Thyroid gland (tissue), 4 donors: ENCODE data around the gene SEC23B.

ENCODE experiments used
- POLR2A ChIP-seq, 2 donors: fragments of 450-650 bp; IDR thresholded peaks; one replicate each; pipeline ENCODE4 v1.6.1; 2017; ENCODE audit warnings: antibody characterized with exemption in 2 of 2, mild to moderate bottlenecking in 2 of 2, moderate library complexity in 1 of 2
- TF ChIP-seq, protein P1 (sequence below), 6 experiments: fragments of 200-600 bp in 3 of 6; fragments of 450-650 bp in 3 of 6; sonication (generic) in 3 of 6; IDR thresholded peaks; one replicate each; pipeline ENCODE4 v1.5.1; 2016 to 2019; ENCODE audit warnings: antibody characterized with exemption in 6 of 6, mild to moderate bottlenecking in 2 of 6, inconsistent platforms in 1 of 6, moderate library complexity in 1 of 6

DNA sequence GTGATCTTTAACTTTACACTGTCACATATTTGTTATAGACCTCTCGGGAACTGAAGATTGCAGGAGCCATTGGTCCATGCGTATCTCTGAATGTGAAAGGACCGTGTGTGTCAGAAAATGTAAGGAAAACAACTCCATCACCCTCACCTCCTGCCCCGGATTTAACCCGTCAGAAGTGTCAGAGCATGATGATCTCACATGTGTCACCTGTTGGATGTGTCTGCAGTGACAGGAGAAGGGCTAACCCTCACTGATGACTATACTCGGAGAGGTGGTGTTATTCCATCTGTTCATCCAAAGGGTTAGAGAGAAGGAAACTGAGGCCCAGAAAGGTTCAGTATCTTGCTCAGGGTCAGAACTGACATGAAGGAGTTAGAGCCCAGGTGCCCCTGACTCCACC is 24.9 kb downstream of the SEC23B start:
- TF ChIP-seq, protein P1, sequence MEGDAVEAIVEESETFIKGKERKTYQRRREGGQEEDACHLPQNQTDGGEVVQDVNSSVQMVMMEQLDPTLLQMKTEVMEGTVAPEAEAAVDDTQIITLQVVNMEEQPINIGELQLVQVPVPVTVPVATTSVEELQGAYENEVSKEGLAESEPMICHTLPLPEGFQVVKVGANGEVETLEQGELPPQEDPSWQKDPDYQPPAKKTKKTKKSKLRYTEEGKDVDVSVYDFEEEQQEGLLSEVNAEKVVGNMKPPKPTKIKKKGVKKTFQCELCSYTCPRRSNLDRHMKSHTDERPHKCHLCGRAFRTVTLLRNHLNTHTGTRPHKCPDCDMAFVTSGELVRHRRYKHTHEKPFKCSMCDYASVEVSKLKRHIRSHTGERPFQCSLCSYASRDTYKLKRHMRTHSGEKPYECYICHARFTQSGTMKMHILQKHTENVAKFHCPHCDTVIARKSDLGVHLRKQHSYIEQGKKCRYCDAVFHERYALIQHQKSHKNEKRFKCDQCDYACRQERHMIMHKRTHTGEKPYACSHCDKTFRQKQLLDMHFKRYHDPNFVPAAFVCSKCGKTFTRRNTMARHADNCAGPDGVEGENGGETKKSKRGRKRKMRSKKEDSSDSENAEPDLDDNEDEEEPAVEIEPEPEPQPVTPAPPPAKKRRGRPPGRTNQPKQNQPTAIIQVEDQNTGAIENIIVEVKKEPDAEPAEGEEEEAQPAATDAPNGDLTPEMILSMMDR (IDR thresholded peaks at IDR 0.05), result no peak
- TF ChIP-seq POLR2A (IDR thresholded peaks at IDR 0.05), result no peak
